ENCODE data around the gene PLCH1. TPM values are rescaled to one million over a fixed set of nuclear protein-coding genes. Genes with fewer than 3 reads are reported as not detected.

The PLCH1 gene
- total RNA-seq, 4 donors from 2014 or later = 0.68 to 1.2 (median 0.87) TPM

DNA sequence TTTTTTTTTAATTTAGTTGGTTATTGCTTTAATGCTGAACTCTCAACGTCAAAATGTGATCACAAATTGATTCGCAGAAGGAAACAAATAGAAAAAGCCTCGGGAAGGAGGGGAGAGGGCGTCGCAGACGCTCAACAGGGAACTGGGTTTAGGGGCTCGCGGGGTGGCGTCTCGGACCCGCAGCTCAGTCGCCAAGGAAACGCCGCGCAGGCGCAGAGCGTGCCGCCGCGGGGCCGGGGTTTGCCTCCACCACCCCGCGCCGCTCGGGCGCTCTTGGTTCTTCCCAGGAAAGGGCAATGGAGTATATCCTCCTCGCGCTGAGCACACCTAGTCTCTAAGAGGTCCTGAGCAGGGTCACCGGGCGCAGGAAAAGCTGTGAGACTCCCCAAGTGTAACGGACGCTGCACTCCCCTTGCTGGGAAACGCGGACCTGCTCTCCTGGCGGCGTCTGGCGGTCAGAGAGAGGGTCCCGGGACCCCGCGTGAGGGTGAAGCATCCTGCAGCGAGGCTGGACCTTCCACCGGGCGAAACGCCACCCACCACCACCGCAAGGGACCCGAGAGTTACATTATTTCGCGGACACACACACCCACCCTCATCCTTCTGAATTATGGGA is 753 bp downstream of the PLCH1 start:
- peaks cover 30% of the 10 kb centered on the region for H3K4me1 ChIP-seq
- 2% methylated on average over 15 of the region's 48 CpGs for WGBS
- H3K36me3 ChIP-seq = no peaks in the 10 kb centered on the region
- peaks cover 11% of the 10 kb centered on the region for H3K27me3 ChIP-seq
- H3K27ac ChIP-seq = no peak overlapping the region
- TF ChIP-seq POLR2AphosphoS5 (IDR thresholded peaks at IDR 0.05) = no peak
- TF ChIP-seq POLR2A (IDR thresholded peaks at IDR 0.05) = no peak
- TF ChIP-seq, protein P1, sequence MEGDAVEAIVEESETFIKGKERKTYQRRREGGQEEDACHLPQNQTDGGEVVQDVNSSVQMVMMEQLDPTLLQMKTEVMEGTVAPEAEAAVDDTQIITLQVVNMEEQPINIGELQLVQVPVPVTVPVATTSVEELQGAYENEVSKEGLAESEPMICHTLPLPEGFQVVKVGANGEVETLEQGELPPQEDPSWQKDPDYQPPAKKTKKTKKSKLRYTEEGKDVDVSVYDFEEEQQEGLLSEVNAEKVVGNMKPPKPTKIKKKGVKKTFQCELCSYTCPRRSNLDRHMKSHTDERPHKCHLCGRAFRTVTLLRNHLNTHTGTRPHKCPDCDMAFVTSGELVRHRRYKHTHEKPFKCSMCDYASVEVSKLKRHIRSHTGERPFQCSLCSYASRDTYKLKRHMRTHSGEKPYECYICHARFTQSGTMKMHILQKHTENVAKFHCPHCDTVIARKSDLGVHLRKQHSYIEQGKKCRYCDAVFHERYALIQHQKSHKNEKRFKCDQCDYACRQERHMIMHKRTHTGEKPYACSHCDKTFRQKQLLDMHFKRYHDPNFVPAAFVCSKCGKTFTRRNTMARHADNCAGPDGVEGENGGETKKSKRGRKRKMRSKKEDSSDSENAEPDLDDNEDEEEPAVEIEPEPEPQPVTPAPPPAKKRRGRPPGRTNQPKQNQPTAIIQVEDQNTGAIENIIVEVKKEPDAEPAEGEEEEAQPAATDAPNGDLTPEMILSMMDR (IDR thresholded peaks at IDR 0.05) = no peak
- TF ChIP-seq EP300 (IDR thresholded peaks at IDR 0.05) = no peak
- H3K4me3 ChIP-seq = peak overlapping the region; percentile 62
- DNase-seq (ENCODE audit: low spot score in 2 of 2) = no peak
- H3K9me3 ChIP-seq = no peaks in the 10 kb centered on the region

DNA sequence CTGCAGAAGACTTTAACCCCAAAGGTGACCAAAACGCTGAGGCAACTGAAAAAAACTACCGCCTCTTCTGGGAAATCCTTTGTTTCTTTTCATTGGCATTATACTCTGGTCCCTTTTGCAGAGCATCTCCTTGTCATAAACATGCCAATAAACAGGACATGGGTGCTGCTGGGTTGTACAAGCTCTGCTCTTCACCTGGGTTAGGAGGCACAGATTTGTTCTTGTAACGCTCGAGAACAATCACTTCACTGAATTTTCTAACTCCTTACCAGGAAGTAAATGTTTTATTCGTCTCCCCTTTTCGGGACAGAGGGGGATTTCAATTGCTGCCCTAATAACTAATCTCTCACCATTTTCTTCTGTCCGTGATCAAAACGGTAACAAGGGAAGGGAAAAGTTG is 1.3 kb downstream of the PLCH1 start:
- no peak overlapping the region for H3K27ac ChIP-seq

DNA sequence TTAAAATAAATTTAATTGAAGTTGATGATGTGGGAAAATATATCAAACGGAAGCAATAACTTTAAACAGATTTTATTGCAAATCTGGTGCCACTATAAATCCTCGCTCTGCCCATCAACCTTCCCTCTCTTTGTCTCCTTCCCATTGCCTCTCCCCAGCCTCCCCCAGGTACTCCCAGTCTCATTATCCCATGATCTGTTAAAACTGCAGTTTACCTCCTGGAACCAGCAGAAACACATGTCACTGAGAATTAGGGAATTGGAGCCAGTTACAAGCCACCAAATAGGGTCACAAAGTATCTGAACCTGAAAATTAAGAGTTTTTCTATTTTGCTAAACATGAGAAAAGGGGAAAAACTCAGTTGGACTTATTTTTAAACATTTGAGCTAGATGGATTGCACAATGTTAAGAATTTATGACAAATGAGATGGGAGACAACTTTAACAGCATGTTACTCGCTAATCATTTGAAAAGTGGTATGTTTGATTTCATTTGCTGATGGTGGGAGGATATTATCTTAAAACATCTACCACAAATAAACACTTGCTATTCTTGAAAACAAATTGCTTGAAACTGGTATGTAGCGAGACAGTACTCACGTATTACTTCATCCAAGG is 2.4 kb downstream of the PLCH1 start:
- no peak overlapping the region for H3K27ac ChIP-seq
- no peak overlapping the region for H3K4me3 ChIP-seq
- H3K4me1 ChIP-seq = peaks cover 30% of the 10 kb centered on the region
- H3K36me3 ChIP-seq = no peaks in the 10 kb centered on the region
- no peak for DNase-seq (ENCODE audit: low spot score in 2 of 2)
- H3K9me3 ChIP-seq = no peaks in the 10 kb centered on the region
- peaks cover 11% of the 10 kb centered on the region for H3K27me3 ChIP-seq
- TF ChIP-seq, protein P1 (IDR thresholded peaks at IDR 0.05) = no peak
- no peak for TF ChIP-seq POLR2A (IDR thresholded peaks at IDR 0.05)
- no peak for TF ChIP-seq POLR2AphosphoS5 (IDR thresholded peaks at IDR 0.05)
- no peak for TF ChIP-seq EP300 (IDR thresholded peaks at IDR 0.05)
- WGBS = 83% methylated on average over 5 of the region's 5 CpGs

More for the DNA sequence above, 1.3 kb downstream of the PLCH1 start:
- Histone ChIP-seq H3K4me3 (peak overlapping the region; percentile 62), H3K4me1 (peaks cover 30% of the 10 kb centered on the region), H3K36me3 (no peaks in the 10 kb centered on the region), H3K27me3 (peaks cover 11% of the 10 kb centered on the region), H3K9me3 (no peaks in the 10 kb centered on the region)
- TF ChIP-seq, protein P1 (IDR thresholded peaks at IDR 0.05) = no peak
- no peak for TF ChIP-seq EP300 (IDR thresholded peaks at IDR 0.05)
- TF ChIP-seq POLR2A (IDR thresholded peaks at IDR 0.05) = no peak
- TF ChIP-seq POLR2AphosphoS5 (IDR thresholded peaks at IDR 0.05) = no peak
- no peak for DNase-seq (ENCODE audit: low spot score in 2 of 2)
- WGBS = 15% methylated on average over 8 of the region's 8 CpGs

DNA sequence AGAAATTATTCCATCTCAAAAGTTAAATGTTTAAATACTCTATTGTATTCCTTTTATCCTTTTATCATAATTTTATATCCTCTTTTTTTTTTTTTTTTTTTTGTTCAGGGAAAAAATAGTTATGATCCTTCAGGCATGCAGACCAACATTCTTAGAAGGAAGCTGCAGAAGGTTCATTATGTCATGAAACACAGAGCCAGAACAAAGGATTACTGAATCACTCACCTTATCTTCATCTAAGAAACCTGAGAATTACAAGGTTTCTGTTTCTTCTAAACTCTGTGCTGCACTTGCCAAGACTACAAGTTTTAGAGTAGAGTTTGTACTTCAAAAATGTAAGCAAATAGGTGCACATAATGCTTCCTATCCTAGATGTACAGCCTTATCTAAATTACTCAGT is 3.3 kb downstream of the PLCH1 start:
- Histone ChIP-seq H3K27me3 (peaks cover 11% of the 10 kb centered on the region), H3K4me1 (peaks cover 30% of the 10 kb centered on the region), H3K9me3 (no peaks in the 10 kb centered on the region), H3K27ac (no peak overlapping the region), H3K4me3 (no peak overlapping the region), H3K36me3 (no peaks in the 10 kb centered on the region)
- DNase-seq (ENCODE audit: low spot score in 2 of 2) = no peak
- TF ChIP-seq EP300 (IDR thresholded peaks at IDR 0.05) (no peak), POLR2A (IDR thresholded peaks at IDR 0.05) (no peak), POLR2AphosphoS5 (IDR thresholded peaks at IDR 0.05) (no peak)
- TF ChIP-seq, protein P1 (IDR thresholded peaks at IDR 0.05) = no peak

DNA sequence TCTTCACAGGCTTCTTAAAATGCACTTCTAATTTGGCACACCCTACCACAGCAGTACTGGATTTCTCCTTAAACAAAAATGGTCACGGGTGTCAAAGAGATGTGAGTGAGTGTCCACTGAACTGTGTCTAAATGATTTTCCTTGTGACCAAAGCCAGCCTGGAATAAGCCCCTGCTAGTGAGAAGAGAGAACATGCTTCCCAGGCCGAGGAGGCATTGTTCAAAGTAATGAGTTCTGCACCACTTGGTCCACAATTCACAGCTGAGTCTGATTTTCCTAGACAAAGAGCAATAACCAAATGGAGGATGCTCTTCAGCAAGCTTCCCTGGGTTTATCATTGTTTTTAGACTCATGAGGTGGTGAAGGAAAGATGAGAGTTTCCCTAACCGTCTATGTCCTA is 3.8 kb downstream of the PLCH1 start:
- H3K36me3 ChIP-seq = no peaks in the 10 kb centered on the region
- WGBS = 93% methylated on average over 3 of the region's 3 CpGs
- peaks cover 30% of the 10 kb centered on the region for H3K4me1 ChIP-seq
- TF ChIP-seq POLR2A (IDR thresholded peaks at IDR 0.05) = no peak
- TF ChIP-seq, protein P1 (IDR thresholded peaks at IDR 0.05) = no peak
- TF ChIP-seq EP300 (IDR thresholded peaks at IDR 0.05) = no peak
- no peak for TF ChIP-seq POLR2AphosphoS5 (IDR thresholded peaks at IDR 0.05)
- H3K9me3 ChIP-seq = no peaks in the 10 kb centered on the region
- peaks cover 11% of the 10 kb centered on the region for H3K27me3 ChIP-seq
- H3K4me3 ChIP-seq = no peak overlapping the region
- H3K27ac ChIP-seq = no peak overlapping the region
- DNase-seq (ENCODE audit: low spot score in 2 of 2) = no peak
